SK-N-SH treated with all-trans-retinoic acid at 6 μM for 48 hours (cell line): ENCODE results near the gene TMTC3.

Source experiments
- BACH2 ChIP-seq: fragments of 250-450 bp; sonication (Bioruptor Pico); IDR thresholded peaks from 2 replicates; pipeline ENCODE4 v1.9.0; 2021; ENCODE audit warnings: mild to moderate bottlenecking, borderline replicate concordance
- CSDC2 ChIP-seq: fragments of 250-450 bp; sonication (Bioruptor Pico); IDR thresholded peaks from 2 replicates; pipeline ENCODE4 v1.5.0; 2020; ENCODE audit warnings: mild to moderate bottlenecking, moderate library complexity
- GLIS3 ChIP-seq: fragments of 250-450 bp; sonication (Bioruptor Pico); IDR thresholded peaks from 2 replicates; pipeline ENCODE4 v1.5.0; 2020; ENCODE audit warnings: mild to moderate bottlenecking, moderate library complexity
- ISL1 ChIP-seq: fragments of 250-450 bp; sonication (Bioruptor Pico); IDR thresholded peaks from 2 replicates; pipeline ENCODE4 v2.1.2; 2022; ENCODE audit warnings: mild to moderate bottlenecking, moderate library complexity
- OSR1 ChIP-seq: fragments of 250-450 bp; sonication (Bioruptor Pico); IDR thresholded peaks from 2 replicates; pipeline ENCODE4 v1.8.0; 2022; ENCODE audit warnings: moderate library complexity, mild to moderate bottlenecking, inconsistent platforms
- PATZ1 ChIP-seq: fragments of 250-450 bp; sonication (Bioruptor Pico); IDR thresholded peaks from 2 replicates; pipeline ENCODE4 v1.8.0; 2020; ENCODE audit warnings: mild to moderate bottlenecking, moderate library complexity, borderline replicate concordance
- PPARA ChIP-seq: fragments of 250-450 bp; sonication (Bioruptor Pico); IDR thresholded peaks from 2 replicates; pipeline ENCODE4 v1.5.0; 2020; ENCODE audit warnings: mild to moderate bottlenecking, borderline replicate concordance
- RARB ChIP-seq: fragments of 250-450 bp; sonication (Bioruptor Pico); IDR thresholded peaks from 2 replicates; pipeline ENCODE4 v1.8.0; 2021; ENCODE audit warnings: mild to moderate bottlenecking, moderate library complexity
- SNAI2 ChIP-seq: fragments of 250-450 bp; sonication (Bioruptor Pico); IDR thresholded peaks from 2 replicates; pipeline ENCODE4 v1.5.0; 2020; ENCODE audit warnings: mild to moderate bottlenecking, moderate library complexity
- TCF4 ChIP-seq: fragments of 250-450 bp; sonication (Bioruptor Pico); IDR thresholded peaks from 2 replicates; pipeline ENCODE4 v1.8.0; 2021; ENCODE audit warnings: mild to moderate bottlenecking, moderate library complexity, borderline replicate concordance
- ZC3H10 ChIP-seq: fragments of 250-450 bp; sonication (Bioruptor Pico); IDR thresholded peaks from 2 replicates; pipeline ENCODE4 v1.5.1; 2021; ENCODE audit warnings: mild to moderate bottlenecking, moderate library complexity
- ZFP3 ChIP-seq: fragments of 250-450 bp; sonication (Bioruptor Pico); IDR thresholded peaks from 2 replicates; pipeline ENCODE4 v1.5.0; 2020; ENCODE audit warnings: mild to moderate bottlenecking, moderate library complexity
- ZNF70 ChIP-seq: fragments of 450-650 bp; formaldehyde crosslinking; IDR thresholded peaks from 2 replicates; pipeline ENCODE4 v1.5.0; 2020; ENCODE audit warnings: mild to moderate bottlenecking, moderate library complexity
- TF ChIP-seq, protein P1 (sequence below): fragments of 250-450 bp; sonication (Bioruptor Pico); IDR thresholded peaks from 2 replicates; pipeline ENCODE4 v1.5.1; 2020; ENCODE audit warnings: low read depth, mild to moderate bottlenecking, moderate library complexity

- TF ChIP-seq, protein P1, sequence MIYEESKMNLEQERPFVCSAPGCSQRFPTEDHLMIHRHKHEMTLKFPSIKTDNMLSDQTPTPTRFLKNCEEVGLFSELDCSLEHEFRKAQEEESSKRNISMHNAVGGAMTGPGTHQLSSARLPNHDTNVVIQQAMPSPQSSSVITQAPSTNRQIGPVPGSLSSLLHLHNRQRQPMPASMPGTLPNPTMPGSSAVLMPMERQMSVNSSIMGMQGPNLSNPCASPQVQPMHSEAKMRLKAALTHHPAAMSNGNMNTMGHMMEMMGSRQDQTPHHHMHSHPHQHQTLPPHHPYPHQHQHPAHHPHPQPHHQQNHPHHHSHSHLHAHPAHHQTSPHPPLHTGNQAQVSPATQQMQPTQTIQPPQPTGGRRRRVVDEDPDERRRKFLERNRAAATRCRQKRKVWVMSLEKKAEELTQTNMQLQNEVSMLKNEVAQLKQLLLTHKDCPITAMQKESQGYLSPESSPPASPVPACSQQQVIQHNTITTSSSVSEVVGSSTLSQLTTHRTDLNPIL, result no peak
- TF ChIP-seq PATZ1 (CRISPR knock-in tag) (no peak), ZNF70 (CRISPR knock-in tag) (no peak), SNAI2 (CRISPR knock-in tag) (no peak), ISL1 (CRISPR knock-in tag) (no peak), BACH2 (no peak), CSDC2 (no peak), PPARA (CRISPR knock-in tag) (no peak), RARB (CRISPR knock-in tag) (no peak), ZC3H10 (CRISPR knock-in tag) (no peak), TCF4 (CRISPR knock-in tag) (no peak), GLIS3 (CRISPR knock-in tag) (no peak), OSR1 (no peak), ZFP3 (no peak)
These were observed 52.8 kb downstream of the TMTC3 start for GRCh38 chr12:88194868-88195267.
